MM.1S (cell line): ENCODE results near the gene PLCB4.

Experiments used
- CTCF ChIP-seq: fragments of 300-600 bp; sonication (generic); IDR thresholded peaks from 2 replicates; pipeline ENCODE4 v1.5.1; 2016; ENCODE audit warnings: antibody characterized with exemption, low read length, mixed read lengths
- EZH2 ChIP-seq: fragments of 300-600 bp; sonication (generic); optimal IDR thresholded peaks from 2 replicates; pipeline ENCODE3; 2017; ENCODE audit warnings: low read depth, mild to moderate bottlenecking, antibody characterized with exemption, low read length, mixed read lengths
- EZH2phosphoT487 ChIP-seq: fragments of 300-600 bp; sonication (generic); IDR thresholded peaks from 2 replicates; pipeline ENCODE4 v1.6.1; 2018; ENCODE audit warnings: antibody characterized with exemption, low read length

GRCh38 chr20:9402546-9402945 lies 333.7 kb downstream of the PLCB4 start:
- TF ChIP-seq CTCF (no peak), EZH2 (no peak), EZH2phosphoT487 (no peak)
